Vagina (tissue), 2 donors: Measurements from ENCODE around the gene AKR1C4. TPM values are rescaled to one million over a fixed set of nuclear protein-coding genes. Genes with fewer than 3 reads are reported as not detected.
"Not testable (repeated sequence)": the region's sequence is repeated elsewhere in the genome, so short reads cannot be mapped to it uniquely, and the experiment has no call there.

Experiments
- DNase-seq, 2 donors: peaks; one replicate each; pipeline ENCODE4 v3.0.0-alpha.2; 2017; ENCODE audit errors: extremely low spot score in 2 of 2
- H3K27ac ChIP-seq: fragments of 200-600 bp; sonication (generic); one replicate; pipeline ENCODE4 v1.5.1; 2019
- H3K27me3 ChIP-seq: fragments of 200-600 bp; sonication (generic); one replicate; pipeline ENCODE4 v1.5.1; 2019
- H3K36me3 ChIP-seq, 2 donors: fragments of 200-600 bp; sonication (generic); one replicate each; pipeline ENCODE4 v1.5.1; 2017 to 2019
- H3K4me1 ChIP-seq: fragments of 200-600 bp; sonication (generic); one replicate; pipeline ENCODE4 v1.5.1; 2019
- H3K4me3 ChIP-seq, 2 donors: fragments of 200-600 bp; sonication (generic); 1 replicate in 1 of 2; 2 replicates in 1 of 2; pipeline ENCODE4 v1.5.1; 2016 to 2019
- H3K9me3 ChIP-seq: fragments of 200-600 bp; sonication (generic); one replicate; pipeline ENCODE4 v1.5.1; 2019
- CTCF ChIP-seq, 3 experiments: fragments of 450-650 bp in 2 of 3; fragments of 200-600 bp in 1 of 3; sonication (generic) in 1 of 3; IDR thresholded peaks; one replicate each; pipeline ENCODE4 v1.5.1; 2017 to 2019; ENCODE audit warnings: antibody characterized with exemption in 3 of 3, mild to moderate bottlenecking in 2 of 3, moderate library complexity in 2 of 3
- POLR2A ChIP-seq, 2 donors: fragments of 450-650 bp; IDR thresholded peaks; one replicate each; pipeline ENCODE4 v1.6.1; 2017; ENCODE audit warnings: antibody characterized with exemption in 2 of 2, mild to moderate bottlenecking in 2 of 2, moderate library complexity in 2 of 2
- POLR2AphosphoS5 ChIP-seq, 2 donors: sonication (generic); formaldehyde crosslinking; IDR thresholded peaks; one replicate each; pipeline ENCODE4 v1.9.0; 2017; ENCODE audit warnings: antibody characterized with exemption in 2 of 2, mild to moderate bottlenecking in 2 of 2, low read depth in 1 of 2; ENCODE audit not compliant: insufficient read depth in 1 of 2
- intact Hi-C: fragments of 100-400 bp; cut with DNase I; formaldehyde crosslinking; loops from one replicate; pipeline ENCODE4 v1.15.1; 2023
- total RNA-seq: library from RNA; depleted of rRNA; stranded (reverse); fragments of >200 nt; gene quantifications from one replicate; pipeline ENCODE4 v1.2.3, GENCODE V29; 2016

The AKR1C4 gene
- total RNA-seq, 1 donor from 2014 or later, result not detected

- no peak for DNase-seq
- Histone ChIP-seq H3K27me3 (no peaks in the 10 kb centered on the region), H3K4me3 (no peak overlapping the region), H3K9me3 (no peaks in the 10 kb centered on the region), H3K36me3 (no peaks in the 10 kb centered on the region), H3K4me1 (no peaks in the 10 kb centered on the region), H3K27ac (no peak overlapping the region)
- no peak for TF ChIP-seq CTCF (IDR thresholded peaks at IDR 0.05)
- TF ChIP-seq POLR2AphosphoS5 (IDR thresholded peaks at IDR 0.05; ENCODE audit: insufficient read depth in 1 of 2, low read depth in 1 of 2), result no peak
- TF ChIP-seq POLR2A (IDR thresholded peaks at IDR 0.05), result no peak
- intact Hi-C loops, result no loop called here
These were observed 45.9 kb downstream of the AKR1C4 start for GRCh38 chr10:5242585-5242984.

GRCh38 chr10:5243521-5243987, 46.9 kb downstream of the AKR1C4 start:
- no peak overlapping the region for H3K27ac ChIP-seq
- H3K27me3 ChIP-seq, result no peaks in the 10 kb centered on the region
- no peaks in the 10 kb centered on the region for H3K36me3 ChIP-seq
- intact Hi-C loops, result no loop called here
- H3K9me3 ChIP-seq, result no peaks in the 10 kb centered on the region
- TF ChIP-seq POLR2A (IDR thresholded peaks at IDR 0.05) (no peak), POLR2AphosphoS5 (IDR thresholded peaks at IDR 0.05; ENCODE audit: insufficient read depth in 1 of 2, low read depth in 1 of 2) (no peak), CTCF (IDR thresholded peaks at IDR 0.05) (no peak)
- no peak for DNase-seq
- H3K4me1 ChIP-seq, result no peaks in the 10 kb centered on the region
- H3K4me3 ChIP-seq, result no peak overlapping the region

GRCh38 chr10:5252177-5253037, 55.8 kb downstream of the AKR1C4 start:
- no peak for TF ChIP-seq CTCF (IDR thresholded peaks at IDR 0.05)
- TF ChIP-seq POLR2A (IDR thresholded peaks at IDR 0.05), result no peak
- TF ChIP-seq POLR2AphosphoS5 (IDR thresholded peaks at IDR 0.05; ENCODE audit: insufficient read depth in 1 of 2, low read depth in 1 of 2), result no peak
- Histone ChIP-seq H3K4me1 (no peaks in the 10 kb centered on the region), H3K36me3 (no peaks in the 10 kb centered on the region), H3K9me3 (no peaks in the 10 kb centered on the region), H3K4me3 (no peak overlapping the region), H3K27me3 (no peaks in the 10 kb centered on the region), H3K27ac (no peak overlapping the region)
- DNase-seq, result no peak
- intact Hi-C loops, result no loop called here

- Histone ChIP-seq H3K27me3 (no peaks in the 10 kb centered on the region), H3K27ac (no peak overlapping the region), H3K9me3 (no peaks in the 10 kb centered on the region), H3K36me3 (no peaks in the 10 kb centered on the region), H3K4me3 (no peak overlapping the region), H3K4me1 (no peaks in the 10 kb centered on the region)
- no peak for TF ChIP-seq POLR2AphosphoS5 (IDR thresholded peaks at IDR 0.05; ENCODE audit: insufficient read depth in 1 of 2, low read depth in 1 of 2)
- TF ChIP-seq POLR2A (IDR thresholded peaks at IDR 0.05), result no peak
- TF ChIP-seq CTCF (IDR thresholded peaks at IDR 0.05), result no peak
- intact Hi-C loops, result no loop called here
- no peak for DNase-seq
These were observed 57.9 kb downstream of the AKR1C4 start for GRCh38 chr10:5254488-5254887.

- H3K27ac ChIP-seq, H3K36me3 ChIP-seq, DNase-seq, H3K27me3 ChIP-seq, intact Hi-C loops, H3K4me3 ChIP-seq, H3K9me3 ChIP-seq, H3K4me1 ChIP-seq: not testable (repeated sequence)
These were observed 61.1 kb downstream of the AKR1C4 start for GRCh38 chr10:5257768-5258167.
